ENCODE results near the gene PCNT.

- no peak for TF ChIP-seq CHD1 (IDR thresholded peaks at IDR 0.05; ENCODE audit: low read depth, low read length)
- no peak for TF ChIP-seq CTCF (IDR thresholded peaks at IDR 0.05; ENCODE audit: control extremely low read depth in 1 of 3, insufficient read depth in 1 of 3, low read depth in 1 of 3, low read length in 3 of 3)
- no peak for TF ChIP-seq POLR2A (IDR thresholded peaks at IDR 0.05; ENCODE audit: control extremely low read depth in 1 of 2, low read depth in 2 of 2, low read length in 2 of 2)
- TF ChIP-seq ZNF274 (IDR thresholded peaks at IDR 0.05; ENCODE audit: borderline replicate concordance, extremely low read depth, low read length): no peak
- no peak for TF ChIP-seq KDM1A (IDR thresholded peaks at IDR 0.05; ENCODE audit: borderline replicate concordance, low read length)
- TF ChIP-seq MAX (IDR thresholded peaks at IDR 0.05): no peak
- TF ChIP-seq TBP (IDR thresholded peaks at IDR 0.05; ENCODE audit: low read depth, low read length): no peak
- no peak for TF ChIP-seq RAD21 (IDR thresholded peaks at IDR 0.05 in 1 of 2, conservative IDR thresholded peaks at IDR 0.05 in 1 of 2; ENCODE audit: low read depth in 2 of 2, low read length in 2 of 2)
- TF ChIP-seq POU5F1 (IDR thresholded peaks at IDR 0.05; ENCODE audit: low read depth, low read length): no peak
- no peak for TF ChIP-seq TAF7 (optimal IDR thresholded peaks at IDR 0.05; ENCODE audit: borderline replicate concordance, low read depth, low read length)
- no peak for TF ChIP-seq SIN3A (conservative IDR thresholded peaks at IDR 0.05 in 1 of 2, IDR thresholded peaks at IDR 0.05 in 1 of 2; ENCODE audit: low read depth in 1 of 2, low read length in 2 of 2)
- TF ChIP-seq RFX5 (IDR thresholded peaks at IDR 0.05; ENCODE audit: borderline replicate concordance, low read depth, low read length): no peak
- no peak for TF ChIP-seq SP1 (IDR thresholded peaks at IDR 0.05; ENCODE audit: low read depth, low read length)
Observed at GRCh38 chr21:46308431-46308830, 15.5 kb upstream of the PCNT start.
